Subcutaneous adipose tissue (tissue), 4 donors: Measurements from ENCODE around the gene RNF4. TPM values are rescaled to one million over a fixed set of nuclear protein-coding genes. Genes with fewer than 3 reads are reported as not detected.

Source experiments
- CTCF ChIP-seq: fragments of 450-650 bp; IDR thresholded peaks from one replicate; pipeline ENCODE4 v1.5.1; 2016; ENCODE audit warnings: low read depth, mild to moderate bottlenecking, control low read depth, antibody characterized with exemption, moderate library complexity
- total RNA-seq, 4 donors: library from RNA; depleted of rRNA; stranded (reverse); fragments of >200 nt; gene quantifications; one replicate each; pipeline ENCODE4 v1.1.0, GENCODE V29; 2016

The RNF4 gene
- total RNA-seq, 4 donors from 2014 or later: 33.6 to 48.4 (median 38.3) TPM

- no peak for TF ChIP-seq CTCF
Measured at GRCh38 chr4:2535376-2536192, 66.7 kb downstream of the RNF4 start.

GRCh38 chr4:2536193-2537010, 67.5 kb downstream of the RNF4 start, which contains the start of gene FAM193A:
Gene FAM193A (plus strand): TSS chr4:2536647. CDS start chr4:2536916, 269 bp downstream.
- TF ChIP-seq CTCF: no peak

GRCh38 chr4:2537011-2537830, 68.3 kb downstream of the RNF4 start:
- no peak for TF ChIP-seq CTCF

GRCh38 chr4:2545321-2546013, 76.6 kb downstream of the RNF4 start:
- no peak for TF ChIP-seq CTCF

GRCh38 chr4:2546286-2546823, 77.4 kb downstream of the RNF4 start:
- TF ChIP-seq CTCF: no peak

GRCh38 chr4:2551118-2551517, 82.2 kb downstream of the RNF4 start:
- no peak for TF ChIP-seq CTCF
